A549 (cell line): ENCODE data around the gene MGAT5. TPM values are rescaled to one million over a fixed set of nuclear protein-coding genes. Genes with fewer than 3 reads are reported as not detected.

ENCODE experiments used
- ATAC-seq, 2 experiments: fragments of 200-7000 bp in 1 of 2; fragments of >200 bp in 1 of 2; cut with Nextera tagmentation in 1 of 2; cut with Tn5 transposase in 1 of 2; 3 replicates each; pipeline versions ENCODE4 v1.8.0 to v1.9.1; 2018 to 2020; ENCODE audit warnings: mild to moderate bottlenecking in 1 of 2, moderate library complexity in 1 of 2
- CTCF ChIA-PET: fragments of 300-600 bp; sonication (Branson Sonifier 250); formaldehyde crosslinking; extraction: SDS; loops from one replicate; lab custom pipeline; 2021; ENCODE audit warnings: antibody characterized with exemption, inconsistent platforms; lab: Yijun Ruan, JAX
- POLR2A ChIA-PET: fragments of 350-600 bp; formaldehyde crosslinking; extraction: SDS; loops from one replicate; lab custom pipeline; 2021; ENCODE audit warnings: antibody characterized with exemption, inconsistent platforms; lab: Yijun Ruan, JAX
- DNase-seq, 2 experiments: peaks; one replicate each; pipeline versions ENCODE4 v3.0.0 to v3.0.0-alpha.2; 2011 to 2016; ENCODE audit warnings: low read depth in 1 of 2, low spot score in 1 of 2
- FAIRE-seq: peaks from 2 replicates; lab custom pipeline; 2011; peaks lifted over from hg19 to GRCh38; lab: Jason Lieb, UNC
- H3K27ac ChIP-seq, 2 experiments: fragments of >200 bp; sonication (Bioruptor Twin); formaldehyde crosslinking; 3 replicates each; pipeline ENCODE4 v1.5.1; 2016 to 2017
- H3K4me1 ChIP-seq: fragments of >200 bp; sonication (Bioruptor Twin); formaldehyde crosslinking; 3 replicates; pipeline ENCODE4 v1.6.1; 2016
- H3K4me2 ChIP-seq: fragments of >200 bp; sonication (Bioruptor Twin); formaldehyde crosslinking; 3 replicates; pipeline ENCODE4 v1.6.1; 2016
- H3K4me3 ChIP-seq: fragments of >200 bp; sonication (Bioruptor Twin); formaldehyde crosslinking; 3 replicates; pipeline ENCODE4 v1.5.1; 2016
- H3K9me3 ChIP-seq: fragments of >200 bp; sonication (Bioruptor Twin); formaldehyde crosslinking; 3 replicates; pipeline ENCODE4 v1.6.1; 2016
- CHD4 ChIP-seq: fragments of 200-600 bp; sonication (generic); IDR thresholded peaks from 2 replicates; pipeline ENCODE4 v1.6.1; 2016; ENCODE audit warnings: antibody characterized with exemption, mild to moderate bottlenecking, borderline replicate concordance
- EHF ChIP-seq: fragments of 250-450 bp; sonication (Bioruptor Pico); IDR thresholded peaks from 2 replicates; pipeline ENCODE4 v1.5.0; 2020; ENCODE audit warnings: mild to moderate bottlenecking
- ELK1 ChIP-seq: fragments of 150-350 bp; IDR thresholded peaks from 2 replicates; pipeline ENCODE4 v1.6.1; 2014; ENCODE audit warnings: low read depth, mild to moderate bottlenecking, low read length
- ESRRA ChIP-seq: fragments of 150-350 bp; IDR thresholded peaks from 2 replicates; pipeline ENCODE4 v1.6.1; 2014; ENCODE audit warnings: mild to moderate bottlenecking, low read length, borderline replicate concordance
- GATA3 ChIP-seq: IDR thresholded peaks from 2 replicates; pipeline ENCODE4 v1.6.1; 2012; ENCODE audit warnings: borderline replicate concordance
- HEYL ChIP-seq: fragments of 250-450 bp; sonication (Bioruptor Pico); IDR thresholded peaks from 2 replicates; pipeline ENCODE4 v1.8.0; 2021; ENCODE audit warnings: mild to moderate bottlenecking, moderate library complexity
- HMGXB4 ChIP-seq: fragments of 250-450 bp; sonication (Bioruptor Pico); IDR thresholded peaks from 2 replicates; pipeline ENCODE4 v1.5.0; 2021; ENCODE audit warnings: mild to moderate bottlenecking, moderate library complexity, borderline replicate concordance
- HOXB5 ChIP-seq: fragments of 250-450 bp; sonication (Bioruptor Pico); IDR thresholded peaks from 2 replicates; pipeline ENCODE4 v1.5.0; 2020; ENCODE audit warnings: mild to moderate bottlenecking, moderate library complexity
- JUN ChIP-seq, 2 experiments: fragments of >200 bp; sonication (Bioruptor Twin); formaldehyde crosslinking; IDR thresholded peaks; 2 replicates in 1 of 2; 3 replicates in 1 of 2; pipeline ENCODE4 v1.6.1; 2016 to 2017
- JUNB ChIP-seq: fragments of >200 bp; sonication (Bioruptor Twin); formaldehyde crosslinking; IDR thresholded peaks from 2 replicates; pipeline ENCODE4 v1.6.1; 2016
- KDM1A ChIP-seq: fragments of 200-600 bp; sonication (generic); IDR thresholded peaks from 2 replicates; pipeline ENCODE4 v1.6.1; 2016; ENCODE audit warnings: low read depth, mild to moderate bottlenecking
- MAFK ChIP-seq: fragments of 450-650 bp; IDR thresholded peaks from 2 replicates; pipeline ENCODE4 v1.6.1; 2014; ENCODE audit not compliant: partially characterized antibody
- MAX ChIP-seq: IDR thresholded peaks from 2 replicates; pipeline ENCODE4 v1.6.1; 2012
- MYC ChIP-seq: IDR thresholded peaks from 2 replicates; pipeline ENCODE4 v1.6.1; 2012; ENCODE audit warnings: mild to moderate bottlenecking, inconsistent platforms, low read length, improper control_type of control experiment, borderline replicate concordance
- NFE2L2 ChIP-seq: fragments of 150-350 bp; conservative IDR thresholded peaks from 2 replicates; pipeline ENCODE4 v1.6.1; 2014; ENCODE audit warnings: low read length
- NPAS2 ChIP-seq: fragments of 250-450 bp; sonication (Bioruptor Pico); IDR thresholded peaks from 2 replicates; pipeline ENCODE4 v1.8.0; 2022; ENCODE audit warnings: mild to moderate bottlenecking, moderate library complexity, borderline replicate concordance
- POLR2A ChIP-seq: IDR thresholded peaks from 2 replicates; pipeline ENCODE4 v1.6.1; 2012; ENCODE audit warnings: mild to moderate bottlenecking, low read length
- RAD21 ChIP-seq, 2 experiments: fragments of >200 bp in 1 of 2; sonication (Bioruptor Twin) in 1 of 2; formaldehyde crosslinking in 1 of 2; IDR thresholded peaks in 1 of 2; conservative IDR thresholded peaks in 1 of 2; 2 replicates in 1 of 2; 3 replicates in 1 of 2; pipeline ENCODE4 v1.6.1; 2012 to 2018; ENCODE audit warnings: inconsistent platforms in 1 of 2
- RFX5 ChIP-seq: fragments of 450-650 bp; IDR thresholded peaks from 2 replicates; pipeline ENCODE4 v1.7.1; 2014; ENCODE audit warnings: antibody characterized with exemption, mild to moderate bottlenecking, moderate library complexity
- SMC3 ChIP-seq: fragments of >200 bp; sonication (Bioruptor Twin); formaldehyde crosslinking; IDR thresholded peaks from 3 replicates; pipeline ENCODE4 v1.6.1; 2018; ENCODE audit warnings: inconsistent platforms
- TFCP2L1 ChIP-seq: fragments of 250-450 bp; sonication (Bioruptor Pico); IDR thresholded peaks from 2 replicates; pipeline ENCODE4 v1.5.0; 2021; ENCODE audit warnings: mild to moderate bottlenecking
- TP53 ChIP-seq: fragments of 250-450 bp; sonication (Bioruptor Pico); IDR thresholded peaks from 2 replicates; pipeline ENCODE4 v1.5.0; 2021; ENCODE audit warnings: mild to moderate bottlenecking, moderate library complexity
- ZC3H11A ChIP-seq: fragments of 450-650 bp; IDR thresholded peaks from 2 replicates; pipeline ENCODE4 v1.6.1; 2014; ENCODE audit warnings: antibody characterized with exemption, mild to moderate bottlenecking
- ZSCAN20 ChIP-seq: fragments of 250-450 bp; sonication (Bioruptor Pico); IDR thresholded peaks from 2 replicates; pipeline ENCODE4 v1.8.0; 2022; ENCODE audit warnings: mild to moderate bottlenecking, moderate library complexity
- WGBS: methylation state at CpG from one replicate; pipeline ENCODE4 v1.1.6; 2017; ENCODE audit errors: missing lambda C conversion rate; 5-methylcytosine and 5-hydroxymethylcytosine counted together
- polyA plus RNA-seq, 4 experiments: library from polyadenylated mRNA; depleted of rRNA in 3 of 4; stranded (reverse); fragments of >200 nt; fragmentation: RNase III in 1 of 4; extraction: RNeasy Plus Mini Kit Qiagen cat#74134 plus additional on column Dnase treatment in 1 of 4; gene quantifications; 2 replicates in 3 of 4; 3 replicates in 1 of 4; pipeline ENCODE4 v1.2.3, GENCODE V29; 2011 to 2017
- TF ChIP-seq, protein P1 (sequence below): fragments of >200 bp; sonication (Bioruptor Twin); formaldehyde crosslinking; IDR thresholded peaks from 2 replicates; pipeline ENCODE4 v1.6.1; 2016
- TF ChIP-seq, protein P2 (sequence below): fragments of >200 bp; sonication (Bioruptor Twin); formaldehyde crosslinking; IDR thresholded peaks from 3 replicates; pipeline ENCODE4 v1.6.1; 2016

MGAT5 gene
- polyA plus RNA-seq, 2 of the 4 experiments (the other 2 are of a cell fraction), result 13.2 to 17.1 TPM

DNA sequence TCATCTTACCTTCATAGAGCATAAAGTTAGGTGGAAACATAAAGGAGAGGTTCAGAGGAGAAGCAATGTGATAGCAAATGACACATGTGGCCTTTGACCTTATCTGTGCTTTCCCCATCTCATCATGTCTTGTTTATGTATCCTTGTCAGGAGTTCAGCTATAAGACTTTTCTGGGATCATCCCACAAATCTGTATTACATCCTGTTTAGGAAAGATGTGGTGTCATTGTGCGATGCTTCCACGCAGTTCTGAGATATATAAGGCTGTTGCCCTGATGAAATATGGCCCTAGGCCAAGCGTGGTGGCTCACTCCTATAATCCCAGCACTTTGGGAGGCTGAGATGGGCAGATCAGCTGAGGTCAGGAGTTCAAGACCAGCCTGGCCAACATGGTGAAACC, 15.5 kb upstream of the MGAT5 start:
- no peak for DNase-seq
- no peaks in the 10 kb centered on the region for H3K4me1 ChIP-seq
- H3K4me2 ChIP-seq, result no peak overlapping the region
- FAIRE-seq, result no peak
- H3K9me3 ChIP-seq, result no peaks in the 10 kb centered on the region
- POLR2A ChIA-PET, result no interaction called here
- CTCF ChIA-PET, result interaction anchor here (0.7 to 3.0 kb wide), 3 partner anchors 8 to 119 kb away, joined by 4 to 16 read pairs (median 4); no protein-coding TSS in a partner anchor
- no peak overlapping the region for H3K27ac ChIP-seq
- TF ChIP-seq HOXB5 (CRISPR knock-in tag), result no peak
- TF ChIP-seq RFX5, result no peak
- no peak for TF ChIP-seq SMC3
- no peak for TF ChIP-seq TP53 (CRISPR knock-in tag)
- 65% methylated on average over 3 of the region's 3 CpGs for WGBS
- ATAC-seq, result no peak
- no peak overlapping the region for H3K4me3 ChIP-seq

- ChIA-PET POLR2A (no interaction called here), CTCF (interaction anchor here (0.5 to 3.0 kb wide), 3 partner anchors 15 to 172 kb away, joined by 3 to 16 read pairs (median 3); no protein-coding TSS in a partner anchor)
- Histone ChIP-seq H3K4me3 (no peak overlapping the region), H3K9me3 (no peaks in the 10 kb centered on the region), H3K4me1 (no peaks in the 10 kb centered on the region), H3K27ac (no peak overlapping the region), H3K4me2 (no peak overlapping the region)
- ATAC-seq (no peak), FAIRE-seq (no peak), DNase-seq (no peak)
- TF ChIP-seq MYC, result no peak
- TF ChIP-seq EHF, result no peak
- TF ChIP-seq HOXB5 (CRISPR knock-in tag), result no peak
- TF ChIP-seq RAD21 (conservative IDR thresholded peaks at IDR 0.05 in 1 of 2, IDR thresholded peaks at IDR 0.05 in 1 of 2), result no peak
- no peak for TF ChIP-seq ZC3H11A
- TF ChIP-seq, protein P1, sequence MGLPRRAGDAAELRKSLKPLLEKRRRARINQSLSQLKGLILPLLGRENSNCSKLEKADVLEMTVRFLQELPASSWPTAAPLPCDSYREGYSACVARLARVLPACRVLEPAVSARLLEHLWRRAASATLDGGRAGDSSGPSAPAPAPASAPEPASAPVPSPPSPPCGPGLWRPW, result no peak
- TF ChIP-seq CHD4, result no peak
- no peak for TF ChIP-seq MAX
- 91% methylated on average over 2 of the region's 2 CpGs for WGBS
Observed at GRCh38 chr2:134240061-134240460, 13.8 kb upstream of the MGAT5 start.

DNA sequence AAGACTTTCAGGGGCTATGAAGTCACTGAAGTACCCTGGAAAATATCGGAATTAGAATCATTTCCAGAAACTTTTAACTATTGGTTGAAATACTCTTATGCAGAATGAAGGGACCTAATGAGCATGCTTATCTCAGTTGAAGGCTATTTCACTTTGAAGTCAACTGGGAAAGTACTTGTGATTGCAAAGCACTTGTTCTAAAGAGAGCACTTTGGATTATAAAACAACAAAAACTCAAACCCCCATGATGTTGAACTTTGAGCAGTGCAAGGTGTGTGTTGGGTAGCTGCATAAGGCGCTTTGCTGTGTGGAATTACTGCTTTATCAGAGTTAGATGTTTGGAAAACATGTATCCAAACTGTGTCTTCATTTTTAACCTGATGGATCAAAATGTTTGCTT, 12.0 kb upstream of the MGAT5 start:
- WGBS, result 95% methylated on average over 2 of the region's 2 CpGs
- no peak for FAIRE-seq
- ChIA-PET POLR2A (no interaction called here), CTCF (interaction anchor here (1.5 to 5.4 kb wide), 2 partner anchors 123 to 355 kb away, joined by 3 to 76 read pairs; no protein-coding TSS in a partner anchor)
- H3K4me1 ChIP-seq, result no peaks in the 10 kb centered on the region
- H3K9me3 ChIP-seq, result no peaks in the 10 kb centered on the region
- TF ChIP-seq KDM1A (no peak), RAD21 (conservative IDR thresholded peaks at IDR 0.05 in 1 of 2, IDR thresholded peaks at IDR 0.05 in 1 of 2) (no peak), MAFK (no peak), ZSCAN20 (no peak), MYC (no peak), TFCP2L1 (CRISPR knock-in tag) (no peak), SMC3 (no peak), ESRRA (no peak), GATA3 (no peak)
- TF ChIP-seq, all 56 proteins: peak for 0
- Histone ChIP-seq H3K4me3 (no peak overlapping the region), H3K27ac (no peak overlapping the region), H3K4me2 (no peak overlapping the region)
- no peak for DNase-seq
- ATAC-seq, result no peak

- ATAC-seq (no peak), FAIRE-seq (no peak), DNase-seq (no peak)
- H3K4me2 ChIP-seq, result no peak overlapping the region
- no peak overlapping the region for H3K4me3 ChIP-seq
- no peaks in the 10 kb centered on the region for H3K4me1 ChIP-seq
- WGBS, result 85% methylated on average over 1 of the region's 1 CpG
- CTCF ChIA-PET, result interaction anchor here (1.2 to 5.4 kb wide), 5 partner anchors 10 to 358 kb away, joined by 3 to 76 read pairs (median 4); partner anchors contain the start of gene MGAT5
- H3K27ac ChIP-seq, result no peak overlapping the region
- H3K9me3 ChIP-seq, result no peaks in the 10 kb centered on the region
- POLR2A ChIA-PET, result no interaction called here
- TF ChIP-seq HEYL (CRISPR knock-in tag) (no peak), ZC3H11A (no peak), HOXB5 (CRISPR knock-in tag) (no peak), ESRRA (no peak), SMC3 (no peak), ELK1 (no peak), JUNB (no peak), JUN (IDR thresholded peaks at IDR 0.05) (no peak), NFE2L2 (no peak), HMGXB4 (CRISPR knock-in tag) (no peak), MAX (no peak), POLR2A (no peak), MYC (no peak), NPAS2 (CRISPR knock-in tag) (no peak)
- TF ChIP-seq, protein P2, sequence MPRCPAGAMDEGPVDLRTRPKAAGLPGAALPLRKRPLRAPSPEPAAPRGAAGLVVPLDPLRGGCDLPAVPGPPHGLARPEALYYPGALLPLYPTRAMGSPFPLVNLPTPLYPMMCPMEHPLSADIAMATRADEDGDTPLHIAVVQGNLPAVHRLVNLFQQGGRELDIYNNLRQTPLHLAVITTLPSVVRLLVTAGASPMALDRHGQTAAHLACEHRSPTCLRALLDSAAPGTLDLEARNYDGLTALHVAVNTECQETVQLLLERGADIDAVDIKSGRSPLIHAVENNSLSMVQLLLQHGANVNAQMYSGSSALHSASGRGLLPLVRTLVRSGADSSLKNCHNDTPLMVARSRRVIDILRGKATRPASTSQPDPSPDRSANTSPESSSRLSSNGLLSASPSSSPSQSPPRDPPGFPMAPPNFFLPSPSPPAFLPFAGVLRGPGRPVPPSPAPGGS, result no peak
Observed at GRCh38 chr2:134243244-134243643, 10.6 kb upstream of the MGAT5 start.
